ENCODE results near the gene NGB. TPM values are rescaled to one million over a fixed set of nuclear protein-coding genes. Genes with fewer than 3 reads are reported as not detected.
"Not testable (repeated sequence)": the region's sequence is repeated elsewhere in the genome, so short reads cannot be mapped to it uniquely, and the experiment has no call there.

Gene NGB
- total RNA-seq, 2 donors from 2014 or later = 1.5 TPM; not detected in 1

DNA sequence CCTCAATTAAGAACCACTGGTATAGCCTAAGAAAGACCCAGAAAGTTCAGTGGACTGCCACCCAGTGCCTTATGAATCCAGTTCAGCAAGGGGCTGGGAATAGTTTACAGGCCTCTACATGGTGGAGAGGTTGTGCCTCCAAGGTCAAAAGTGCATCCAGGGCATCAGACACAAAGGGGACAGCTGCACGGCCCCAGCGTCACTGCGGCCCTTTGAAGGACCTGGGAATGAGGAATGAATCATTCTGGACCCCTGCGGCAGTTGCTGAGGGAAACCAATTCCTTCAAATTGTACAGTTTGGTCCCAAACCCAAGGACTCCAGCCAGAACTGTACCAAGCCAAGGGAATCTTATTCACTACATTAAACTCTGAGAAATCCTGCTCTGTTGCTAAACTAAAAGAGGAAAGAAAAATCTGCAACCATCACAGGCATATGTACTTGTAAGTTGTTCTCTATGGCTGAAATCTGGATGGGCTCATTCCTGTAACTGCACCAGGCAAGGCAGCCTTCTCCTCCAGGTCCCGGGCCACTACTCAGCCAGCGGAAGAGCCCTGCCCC is 10.9 kb upstream of the NGB start:
- no peak overlapping the region for H3K9ac ChIP-seq (ENCODE audit: low read depth in 2 of 2, low read length in 2 of 2)
- DNase-seq = no peak
- no peak overlapping the region for H3K27ac ChIP-seq
- H3K9me3 ChIP-seq = no peaks in the 10 kb centered on the region
- no peaks in the 10 kb centered on the region for H3K4me1 ChIP-seq
- H3K36me3 ChIP-seq = no peaks in the 10 kb centered on the region
- intact Hi-C loops (cut with DNase I) = no loop called here
- no peaks in the 10 kb centered on the region for H3K27me3 ChIP-seq
- H3K4me3 ChIP-seq = no peak overlapping the region
- TF ChIP-seq CTCF (IDR thresholded peaks at IDR 0.05) = no peak

GRCh38 chr14:77280921-77281320 is 9.9 kb upstream of the NGB start:
- H3K9me3 ChIP-seq; H3K4me1 ChIP-seq; intact Hi-C loops (cut with DNase I); H3K36me3 ChIP-seq; DNase-seq; H3K9ac ChIP-seq (ENCODE audit: low read depth in 2 of 2, low read length in 2 of 2); H3K27me3 ChIP-seq; H3K27ac ChIP-seq; H3K4me3 ChIP-seq: not testable (repeated sequence)

DNA sequence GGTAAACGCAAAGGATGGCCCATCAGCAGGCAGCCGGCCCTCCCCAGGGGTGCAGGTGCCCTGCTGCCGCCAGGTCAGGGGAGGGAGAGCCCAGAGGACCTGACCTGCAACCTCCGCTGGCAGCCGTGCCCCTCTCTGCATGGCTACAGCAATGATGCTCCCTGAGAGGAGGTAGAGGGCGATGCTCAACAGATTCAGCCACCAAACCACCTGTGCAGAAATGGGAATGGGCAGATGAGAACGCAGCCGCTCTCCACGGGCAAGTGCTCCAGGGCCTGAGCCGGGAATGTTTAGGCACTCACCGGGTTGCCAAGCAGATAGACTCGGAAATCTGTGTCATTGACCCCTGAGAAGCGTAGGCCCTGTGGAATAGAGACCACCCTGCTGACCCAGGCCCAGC is 8.7 kb upstream of the NGB start:
- no peak for DNase-seq
- TF ChIP-seq CTCF (IDR thresholded peaks at IDR 0.05) = no peak
- H3K27ac ChIP-seq = no peak overlapping the region
- intact Hi-C loops (cut with DNase I) = no loop called here
- H3K36me3 ChIP-seq = no peaks in the 10 kb centered on the region
- no peak overlapping the region for H3K4me3 ChIP-seq
- H3K9me3 ChIP-seq = no peaks in the 10 kb centered on the region
- no peak overlapping the region for H3K9ac ChIP-seq (ENCODE audit: low read depth in 2 of 2, low read length in 2 of 2)
- no peaks in the 10 kb centered on the region for H3K27me3 ChIP-seq
- no peaks in the 10 kb centered on the region for H3K4me1 ChIP-seq

- intact Hi-C loops (cut with DNase I) = no loop called here
- Histone ChIP-seq H3K36me3 (no peaks in the 10 kb centered on the region), H3K4me1 (no peaks in the 10 kb centered on the region), H3K27ac (no peak overlapping the region), H3K4me3 (no peak overlapping the region), H3K9ac (ENCODE audit: low read depth in 2 of 2, low read length in 2 of 2) (no peak overlapping the region), H3K9me3 (no peaks in the 10 kb centered on the region), H3K27me3 (no peaks in the 10 kb centered on the region)
- DNase-seq = no peak
- TF ChIP-seq CTCF (IDR thresholded peaks at IDR 0.05) = no peak
Observed at GRCh38 chr14:77278461-77279230, 7.6 kb upstream of the NGB start.

- Histone ChIP-seq H3K9me3 (no peaks in the 10 kb centered on the region), H3K4me3 (no peak overlapping the region), H3K27ac (no peak overlapping the region), H3K36me3 (no peaks in the 10 kb centered on the region), H3K9ac (ENCODE audit: low read depth in 2 of 2, low read length in 2 of 2) (no peak overlapping the region), H3K27me3 (no peaks in the 10 kb centered on the region), H3K4me1 (no peaks in the 10 kb centered on the region)
- intact Hi-C loops (cut with DNase I) = no loop called here
- DNase-seq = no peak
- TF ChIP-seq CTCF (IDR thresholded peaks at IDR 0.05) = no peak
Observed at GRCh38 chr14:77276959-77277358, 6.0 kb upstream of the NGB start.

- no peak overlapping the region for H3K4me3 ChIP-seq
- no peak for DNase-seq
- H3K9ac ChIP-seq (ENCODE audit: low read depth in 2 of 2, low read length in 2 of 2) = no peak overlapping the region
- no peaks in the 10 kb centered on the region for H3K36me3 ChIP-seq
- intact Hi-C loops (cut with DNase I) = no loop called here
- no peaks in the 10 kb centered on the region for H3K4me1 ChIP-seq
- no peak overlapping the region for H3K27ac ChIP-seq
- TF ChIP-seq CTCF (IDR thresholded peaks at IDR 0.05) = no peak
- no peaks in the 10 kb centered on the region for H3K9me3 ChIP-seq
- H3K27me3 ChIP-seq = peaks cover 2% of the 10 kb centered on the region
Observed at GRCh38 chr14:77276295-77276935, 5.4 kb upstream of the NGB start.

All from colonic mucosa (tissue), 4 donors.